Measurements from ENCODE around the gene SPATC1L.

Gene SPATC1L

DNA sequence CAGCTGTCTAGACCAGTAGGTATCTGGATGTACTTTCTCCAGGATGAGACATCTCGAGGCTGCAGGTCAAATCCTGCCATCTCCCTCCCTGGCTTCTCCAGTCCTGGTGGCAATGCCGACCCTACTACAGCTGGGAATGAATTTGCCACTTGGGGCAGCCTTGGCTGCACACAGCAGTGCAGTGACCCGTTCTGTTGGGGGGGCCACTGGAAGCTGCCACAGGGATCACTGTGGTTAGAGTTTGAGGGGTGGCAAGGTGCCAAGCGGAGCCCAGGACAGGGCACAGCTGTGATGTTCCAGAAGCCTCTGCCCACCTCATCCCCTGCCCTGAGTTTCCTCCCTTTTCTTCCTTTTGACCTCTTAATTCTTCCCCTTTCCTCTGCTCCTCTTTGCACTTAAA, 69.3 kb downstream of the SPATC1L start:
- Histone ChIP-seq H3K36me3 (ENCODE audit: control insufficient read depth in 4 of 4, insufficient read depth in 4 of 4, low read length in 3 of 4) (no peaks in the 10 kb centered on the region), H3K4me1 (ENCODE audit: control extremely low read depth in 1 of 4, control insufficient read depth in 4 of 4, insufficient read depth in 4 of 4, low read length in 3 of 4) (no peaks in the 10 kb centered on the region), H3K4me3 (ENCODE audit: control insufficient read depth in 1 of 7, extremely low read depth in 1 of 7, insufficient read depth in 4 of 7, low read depth in 2 of 7, low read length in 6 of 7) (no peak overlapping the region), H3K27ac (ENCODE audit: insufficient read depth in 1 of 2, low read depth in 1 of 2, low read length in 2 of 2, poor library complexity in 1 of 2, severe bottlenecking in 2 of 2) (no peak overlapping the region), H3K27me3 (replicated peaks in 2 of 5; ENCODE audit: control insufficient read depth in 4 of 5, insufficient read depth in 5 of 5, low read length in 4 of 5) (no peaks in the 10 kb centered on the region), H3K9me3 (ENCODE audit: control extremely low read depth in 1 of 5, control insufficient read depth in 4 of 5, insufficient read depth in 2 of 5, low read depth in 1 of 5, low read length in 4 of 5) (peaks cover 0 to 11% (median 3%) of the 10 kb centered on the region in 5 experiments)
- ChIA-PET POLR2A (no interaction called here), CTCF (interaction anchor here (1.0 kb wide), 1 partner anchor 28 kb away, joined by 4 read pairs; no protein-coding TSS in a partner anchor)
- DNase-seq, result no peak
- 93% methylated on average over 2 of the region's 4 CpGs for WGBS (ENCODE audit: insufficient coverage)

DNA sequence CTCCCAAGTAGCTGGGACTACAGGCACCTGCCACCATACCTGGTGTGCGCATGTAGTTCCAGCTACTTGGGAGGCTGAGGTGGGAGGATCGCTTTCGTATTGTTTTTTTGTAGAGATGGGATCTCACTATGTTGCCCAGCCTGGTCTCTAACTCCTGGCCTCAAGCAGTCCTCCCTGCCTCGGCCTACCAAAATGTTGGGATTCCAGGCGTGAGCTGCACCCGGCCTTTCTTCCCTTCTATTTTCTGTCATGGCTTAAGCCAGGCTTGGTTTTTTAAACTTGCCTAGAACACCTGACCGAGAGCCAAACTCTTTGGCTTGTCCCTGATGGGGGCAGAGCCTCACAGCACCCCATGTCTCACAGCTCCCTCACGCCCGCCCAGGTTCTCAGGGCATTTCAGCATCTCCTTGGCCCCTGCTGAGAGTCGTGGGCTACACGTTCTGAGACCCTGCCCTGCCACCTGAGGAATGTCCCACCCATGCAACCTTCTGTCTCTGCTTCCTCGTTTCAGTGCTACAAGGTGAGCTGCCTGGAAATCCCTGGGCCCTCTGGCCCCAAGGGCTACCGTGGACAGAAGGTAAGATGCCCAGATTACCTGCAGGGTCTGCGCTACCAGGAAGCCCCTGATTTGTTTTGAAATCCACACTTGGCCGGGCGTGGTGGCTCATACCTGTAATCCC, 70.6 kb downstream of the SPATC1L start:
- no peaks in the 10 kb centered on the region for H3K27me3 ChIP-seq (replicated peaks in 2 of 5; ENCODE audit: control insufficient read depth in 4 of 5, insufficient read depth in 5 of 5, low read length in 4 of 5)
- DNase-seq, result no peak
- no peak overlapping the region for H3K27ac ChIP-seq (ENCODE audit: insufficient read depth in 1 of 2, low read depth in 1 of 2, low read length in 2 of 2, poor library complexity in 1 of 2, severe bottlenecking in 2 of 2)
- no peaks in the 10 kb centered on the region for H3K36me3 ChIP-seq (ENCODE audit: control insufficient read depth in 4 of 4, insufficient read depth in 4 of 4, low read length in 3 of 4)
- 98% methylated on average over 15 of the region's 16 CpGs for WGBS (ENCODE audit: insufficient coverage)
- H3K4me1 ChIP-seq (ENCODE audit: control extremely low read depth in 1 of 4, control insufficient read depth in 4 of 4, insufficient read depth in 4 of 4, low read length in 3 of 4), result no peaks in the 10 kb centered on the region
- no peak overlapping the region for H3K4me3 ChIP-seq (ENCODE audit: control insufficient read depth in 1 of 7, extremely low read depth in 1 of 7, insufficient read depth in 4 of 7, low read depth in 2 of 7, low read length in 6 of 7)
- peaks cover 0 to 11% (median 3%) of the 10 kb centered on the region in 5 experiments for H3K9me3 ChIP-seq (ENCODE audit: control extremely low read depth in 1 of 5, control insufficient read depth in 4 of 5, insufficient read depth in 2 of 5, low read depth in 1 of 5, low read length in 4 of 5)
- ChIA-PET CTCF (no interaction called here), POLR2A (interaction anchor here (0.6 kb wide), 1 partner anchor 59 kb away, joined by 3 read pairs; no protein-coding TSS in a partner anchor)

DNA sequence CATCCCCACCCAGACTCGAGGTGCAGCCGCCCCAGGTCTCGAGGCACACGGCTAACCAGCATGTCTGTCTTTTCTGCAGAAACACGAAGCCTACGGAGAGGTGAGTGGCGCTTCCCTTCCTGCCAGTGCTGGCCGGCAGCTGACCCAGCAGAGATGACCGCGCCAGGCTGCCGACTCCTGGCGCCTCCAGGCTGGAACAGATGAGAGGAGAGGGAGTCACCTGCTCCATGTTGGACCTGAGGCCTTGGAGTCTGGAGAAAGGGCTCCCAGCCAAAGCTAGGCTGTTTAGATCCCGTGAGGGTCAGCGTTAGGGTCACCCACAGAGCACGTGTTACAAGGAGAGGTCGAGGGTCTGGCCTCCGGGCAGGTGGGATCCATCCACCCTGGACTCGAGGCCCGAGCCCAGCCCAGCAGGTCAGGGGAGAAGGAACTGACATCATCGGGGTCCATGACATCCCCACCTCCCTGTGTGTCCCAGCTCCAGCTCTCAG, 71.5 kb downstream of the SPATC1L start:
- Histone ChIP-seq H3K4me3 (ENCODE audit: control insufficient read depth in 1 of 7, extremely low read depth in 1 of 7, insufficient read depth in 4 of 7, low read depth in 2 of 7, low read length in 6 of 7) (no peak overlapping the region), H3K27me3 (replicated peaks in 2 of 5; ENCODE audit: control insufficient read depth in 4 of 5, insufficient read depth in 5 of 5, low read length in 4 of 5) (no peaks in the 10 kb centered on the region), H3K9me3 (ENCODE audit: control extremely low read depth in 1 of 5, control insufficient read depth in 4 of 5, insufficient read depth in 2 of 5, low read depth in 1 of 5, low read length in 4 of 5) (peaks cover 0 to 16% (median 6%) of the 10 kb centered on the region in 5 experiments), H3K4me1 (ENCODE audit: control extremely low read depth in 1 of 4, control insufficient read depth in 4 of 4, insufficient read depth in 4 of 4, low read length in 3 of 4) (no peaks in the 10 kb centered on the region), H3K27ac (ENCODE audit: insufficient read depth in 1 of 2, low read depth in 1 of 2, low read length in 2 of 2, poor library complexity in 1 of 2, severe bottlenecking in 2 of 2) (no peak overlapping the region), H3K36me3 (ENCODE audit: control insufficient read depth in 4 of 4, insufficient read depth in 4 of 4, low read length in 3 of 4) (no peaks in the 10 kb centered on the region)
- ChIA-PET POLR2A (no interaction called here), CTCF (no interaction called here)
- WGBS (ENCODE audit: insufficient coverage), result 100% methylated on average over 19 of the region's 20 CpGs
- no peak for DNase-seq

DNA sequence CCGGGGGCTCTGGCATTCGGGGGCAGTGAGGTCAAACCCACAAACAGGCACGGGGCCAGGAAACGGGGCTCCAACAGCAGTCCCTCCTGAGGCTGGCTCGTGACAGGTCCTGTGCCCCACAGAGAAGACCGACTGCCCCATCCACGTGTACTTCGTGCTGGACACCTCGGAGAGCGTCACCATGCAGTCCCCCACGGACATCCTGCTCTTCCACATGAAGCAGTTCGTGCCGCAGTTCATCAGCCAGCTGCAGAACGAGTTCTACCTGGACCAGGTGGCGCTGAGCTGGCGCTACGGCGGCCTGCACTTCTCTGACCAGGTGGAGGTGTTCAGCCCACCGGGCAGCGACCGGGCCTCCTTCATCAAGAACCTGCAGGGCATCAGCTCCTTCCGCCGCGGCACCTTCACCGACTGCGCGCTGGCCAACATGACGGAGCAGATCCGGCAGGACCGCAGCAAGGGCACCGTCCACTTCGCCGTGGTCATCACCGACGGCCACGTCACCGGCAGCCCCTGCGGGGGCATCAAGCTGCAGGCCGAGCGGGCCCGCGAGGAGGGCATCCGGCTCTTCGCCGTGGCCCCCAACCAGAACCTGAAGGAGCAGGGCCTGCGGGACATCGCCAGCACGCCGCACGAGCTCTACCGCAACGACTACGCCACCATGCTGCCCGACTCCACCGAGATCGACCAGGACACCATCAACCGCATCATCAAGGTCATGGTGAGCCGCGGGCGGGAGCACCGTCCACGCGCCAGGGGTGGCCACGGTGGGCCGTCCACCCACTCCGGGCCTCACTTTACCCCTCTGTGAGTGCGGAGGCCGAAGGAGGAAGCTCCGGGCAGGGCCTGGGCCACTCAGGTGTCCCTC, 72.2 kb downstream of the SPATC1L start:
- H3K36me3 ChIP-seq (ENCODE audit: control insufficient read depth in 4 of 4, insufficient read depth in 4 of 4, low read length in 3 of 4), result no peaks in the 10 kb centered on the region
- H3K4me3 ChIP-seq (ENCODE audit: control insufficient read depth in 1 of 7, extremely low read depth in 1 of 7, insufficient read depth in 4 of 7, low read depth in 2 of 7, low read length in 6 of 7), result no peak overlapping the region
- ChIA-PET POLR2A (no interaction called here), CTCF (no interaction called here)
- H3K9me3 ChIP-seq (ENCODE audit: control extremely low read depth in 1 of 5, control insufficient read depth in 4 of 5, insufficient read depth in 2 of 5, low read depth in 1 of 5, low read length in 4 of 5), result peaks cover 0 to 19% (median 6%) of the 10 kb centered on the region in 5 experiments
- H3K27me3 ChIP-seq (replicated peaks in 2 of 5; ENCODE audit: control insufficient read depth in 4 of 5, insufficient read depth in 5 of 5, low read length in 4 of 5), result no peaks in the 10 kb centered on the region
- 96% methylated on average over 66 of the region's 69 CpGs for WGBS (ENCODE audit: insufficient coverage)
- H3K27ac ChIP-seq (ENCODE audit: insufficient read depth in 1 of 2, low read depth in 1 of 2, low read length in 2 of 2, poor library complexity in 1 of 2, severe bottlenecking in 2 of 2), result no peak overlapping the region
- no peaks in the 10 kb centered on the region for H3K4me1 ChIP-seq (ENCODE audit: control extremely low read depth in 1 of 4, control insufficient read depth in 4 of 4, insufficient read depth in 4 of 4, low read length in 3 of 4)
- no peak for DNase-seq

DNA sequence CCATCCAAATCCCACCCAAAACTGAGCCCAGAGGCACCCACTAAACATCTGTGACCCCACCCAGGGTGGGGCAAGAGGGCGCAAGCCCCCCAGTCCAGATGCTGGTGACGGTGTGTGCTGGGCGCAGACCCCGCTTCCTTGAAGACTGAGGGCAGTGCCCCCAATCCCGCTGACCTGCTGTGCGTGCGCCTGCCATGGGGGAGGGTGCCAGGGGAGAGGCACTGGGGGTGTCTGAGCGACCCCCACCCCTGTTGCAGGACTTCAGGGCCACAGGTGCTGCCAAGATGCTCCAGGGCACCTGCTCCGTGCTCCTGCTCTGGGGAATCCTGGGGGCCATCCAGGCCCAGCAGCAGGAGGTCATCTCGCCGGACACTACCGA, 73.1 kb downstream of the SPATC1L start:
- Histone ChIP-seq H3K4me3 (ENCODE audit: control insufficient read depth in 1 of 7, extremely low read depth in 1 of 7, insufficient read depth in 4 of 7, low read depth in 2 of 7, low read length in 6 of 7) (no peak overlapping the region), H3K4me1 (ENCODE audit: control extremely low read depth in 1 of 4, control insufficient read depth in 4 of 4, insufficient read depth in 4 of 4, low read length in 3 of 4) (no peaks in the 10 kb centered on the region), H3K9me3 (ENCODE audit: control extremely low read depth in 1 of 5, control insufficient read depth in 4 of 5, insufficient read depth in 2 of 5, low read depth in 1 of 5, low read length in 4 of 5) (peaks cover 0 to 19% (median 7%) of the 10 kb centered on the region in 5 experiments), H3K36me3 (ENCODE audit: control insufficient read depth in 4 of 4, insufficient read depth in 4 of 4, low read length in 3 of 4) (no peaks in the 10 kb centered on the region), H3K27ac (ENCODE audit: insufficient read depth in 1 of 2, low read depth in 1 of 2, low read length in 2 of 2, poor library complexity in 1 of 2, severe bottlenecking in 2 of 2) (no peak overlapping the region), H3K27me3 (replicated peaks in 2 of 5; ENCODE audit: control insufficient read depth in 4 of 5, insufficient read depth in 5 of 5, low read length in 4 of 5) (no peaks in the 10 kb centered on the region)
- no peak for DNase-seq
- CTCF ChIA-PET, result no interaction called here
- 98% methylated on average over 12 of the region's 12 CpGs for WGBS (ENCODE audit: insufficient coverage)
- POLR2A ChIA-PET, result no interaction called here
